Panc1 (cell line): Measurements from ENCODE around the gene CLEC12A. TPM values are rescaled to one million over a fixed set of nuclear protein-coding genes. Genes with fewer than 3 reads are reported as not detected.

Experiments used
- ATAC-seq: fragments of 200-7000 bp; cut with Tn5 transposase; 2 replicates; pipeline ENCODE4 v1.9.1; 2020; ENCODE audit warnings: mild to moderate bottlenecking, moderate library complexity
- BruUV-seq: library from RNA; stranded (reverse); fragments of 400-500 nt; replicated peaks from 2 replicates; lab custom pipeline; 2021; lab: Mats Ljungman, UMichigan
- CTCF ChIA-PET: fragments of 300-600 bp; sonication (Branson Sonifier 250); formaldehyde crosslinking; loops from one replicate; lab custom pipeline; 2022; ENCODE audit warnings: antibody characterized with exemption; lab: Charles Lee
- POLR2A ChIA-PET: fragments of 300-600 bp; sonication (Branson Sonifier 250); formaldehyde crosslinking; loops from one replicate; lab custom pipeline; 2022; ENCODE audit warnings: antibody characterized with exemption; lab: Charles Lee
- DNase-seq: peaks from one replicate; pipeline ENCODE4 v3.0.0-alpha.2; 2010; ENCODE audit warnings: low read depth, low spot score
- H3K27ac ChIP-seq: 2 replicates; pipeline ENCODE4 v1.5.1; 2011; ENCODE audit warnings: mild to moderate bottlenecking, low read length, inconsistent platforms
- H3K27me3 ChIP-seq: fragments of 200-500 bp; sonication (Bioruptor generic); 2 replicates; pipeline ENCODE4 v1.6.0; 2014; ENCODE audit warnings: low read length, inconsistent platforms; ENCODE audit not compliant: control insufficient read depth, insufficient read depth
- H3K36me3 ChIP-seq: fragments of 200-500 bp; sonication (Bioruptor generic); 2 replicates; pipeline ENCODE4 v1.5.1; 2014; ENCODE audit warnings: inconsistent platforms, mild to moderate bottlenecking, low read length, moderate library complexity; ENCODE audit not compliant: control insufficient read depth, insufficient read depth
- H3K4me1 ChIP-seq: 2 replicates; pipeline ENCODE4 v1.5.1; 2011; ENCODE audit warnings: inconsistent platforms, mild to moderate bottlenecking, low read length, moderate library complexity; ENCODE audit not compliant: control insufficient read depth, insufficient read depth
- H3K4me3 ChIP-seq, 2 experiments: 2 replicates each; pipeline ENCODE4 v1.5.1; 2011 to 2012; ENCODE audit warnings: low read depth in 2 of 2, low read length in 2 of 2, mild to moderate bottlenecking in 2 of 2, inconsistent platforms in 1 of 2, moderate library complexity in 1 of 2
- H3K9me3 ChIP-seq: fragments of 200-500 bp; sonication (Bioruptor generic); 2 replicates; pipeline ENCODE4 v1.5.1; 2014; ENCODE audit warnings: low read depth, mild to moderate bottlenecking, inconsistent platforms, low read length, moderate library complexity; ENCODE audit not compliant: control insufficient read depth, insufficient read depth
- CTCF ChIP-seq: fragments of 450-650 bp; IDR thresholded peaks from 2 replicates; pipeline ENCODE4 v1.5.1; 2017; ENCODE audit warnings: mild to moderate bottlenecking
- POLR2AphosphoS5 ChIP-seq: IDR thresholded peaks from 2 replicates; pipeline ENCODE4 v1.6.1; 2012; ENCODE audit warnings: mild to moderate bottlenecking, low read depth, low read length, moderate library complexity
- REST ChIP-seq, 2 experiments: IDR thresholded peaks; 2 replicates each; pipeline ENCODE4 v1.6.1; 2011 to 2012; ENCODE audit warnings: low read depth in 2 of 2, control low read depth in 1 of 2, low read length in 1 of 2, mild to moderate bottlenecking in 1 of 2, moderate library complexity in 1 of 2; ENCODE audit not compliant: insufficient read depth in 1 of 2
- SIN3A ChIP-seq: IDR thresholded peaks from 2 replicates; pipeline ENCODE4 v1.6.1; 2012; ENCODE audit warnings: low read depth, mild to moderate bottlenecking, low read length, moderate library complexity, borderline replicate concordance; ENCODE audit not compliant: insufficient read depth
- TCF7L2 ChIP-seq: IDR thresholded peaks from 2 replicates; pipeline ENCODE4 v1.6.1; 2011; ENCODE audit warnings: mild to moderate bottlenecking, low read depth, low read length, inconsistent platforms
- in situ Hi-C: cut with HindIII; loops from 2 replicates; pipeline ENCODE4 v1.10.0; 2016; ENCODE audit warnings: low sequenced_read_pairs, low pct_unique_long_range_greater_than_20kb
- intact Hi-C: fragments of 100-400 bp; cut with micrococcal nuclease; formaldehyde crosslinking; loops from one replicate; pipeline ENCODE4 v1.10.0; 2022; ENCODE audit not compliant: unreplicated experiment
- total RNA-seq: library from RNA; stranded (reverse); gene quantifications from one replicate; pipeline ENCODE4 v1.2.1, GENCODE V29; 2021; ENCODE audit not compliant: unreplicated experiment

Gene CLEC12A
- total RNA-seq, 1 experiment from 2014 or later = not detected

GRCh38 chr12:9991876-9992275 is 20.7 kb downstream of the CLEC12A start:
- intact Hi-C loops = no loop called here
- DNase-seq = no peak
- ATAC-seq = no peak
- BruUV-seq = no TSS peak
- no peaks in the 10 kb centered on the region for H3K36me3 ChIP-seq
- H3K9me3 ChIP-seq = no peaks in the 10 kb centered on the region
- ChIA-PET POLR2A (no interaction called here), CTCF (no interaction called here)
- H3K27ac ChIP-seq = no peak overlapping the region
- in situ Hi-C loops = no loop called here
- H3K4me1 ChIP-seq = no peaks in the 10 kb centered on the region
- no peak overlapping the region for H3K4me3 ChIP-seq
- no peak for TF ChIP-seq CTCF
- TF ChIP-seq POLR2AphosphoS5 = no peak
- H3K27me3 ChIP-seq = no peaks in the 10 kb centered on the region; the same call in none of the 2 replicates

- H3K36me3 ChIP-seq = no peaks in the 10 kb centered on the region
- no peaks in the 10 kb centered on the region for H3K9me3 ChIP-seq
- in situ Hi-C loops = no loop called here
- no TSS peak for BruUV-seq
- TF ChIP-seq CTCF (no peak), TCF7L2 (no peak), REST (IDR thresholded peaks at IDR 0.05; ENCODE audit: insufficient read depth in 1 of 2, low read depth in 2 of 2, low read length in 1 of 2) (no peak), POLR2AphosphoS5 (no peak), SIN3A (no peak)
- H3K27ac ChIP-seq = no peak overlapping the region
- ATAC-seq = no peak
- ChIA-PET POLR2A (no interaction called here), CTCF (no interaction called here)
- DNase-seq = no peak
- no peaks in the 10 kb centered on the region for H3K4me1 ChIP-seq
- intact Hi-C loops = no loop called here
- no peak overlapping the region for H3K4me3 ChIP-seq
- no peaks in the 10 kb centered on the region; the same call in none of the 2 replicates for H3K27me3 ChIP-seq
Observed at GRCh38 chr12:9992296-9992695, 21.1 kb downstream of the CLEC12A start.

GRCh38 chr12:9999016-9999415 is 27.8 kb downstream of the CLEC12A start, which contains the start of gene CLEC1B:
TSS of gene CLEC1B (minus strand) at chr12:9999121. CDS start at chr12:9999100, 21 bp downstream.
- intact Hi-C loops (no loop called here), in situ Hi-C loops (no loop called here)
- Histone ChIP-seq H3K4me1 (no peaks in the 10 kb centered on the region), H3K4me3 (no peak within 1 kb of the TSS), H3K36me3 (no peaks in the 10 kb centered on the region), H3K27ac (no peak within 1 kb of the TSS), H3K9me3 (no peaks in the 10 kb centered on the region), H3K27me3 (no peaks in the 10 kb centered on the region)
- TF ChIP-seq CTCF (no peak), SIN3A (no peak), TCF7L2 (no peak), POLR2AphosphoS5 (no peak), REST (IDR thresholded peaks at IDR 0.05; ENCODE audit: insufficient read depth in 1 of 2, low read depth in 2 of 2, low read length in 1 of 2) (no peak)
- ATAC-seq (no peak), DNase-seq (no peak)
- CTCF ChIA-PET = no interaction called here
- no TSS peak for BruUV-seq
- POLR2A ChIA-PET = no interaction called here
